ENCODE results near the gene DLG5.

The DLG5 gene

DNA sequence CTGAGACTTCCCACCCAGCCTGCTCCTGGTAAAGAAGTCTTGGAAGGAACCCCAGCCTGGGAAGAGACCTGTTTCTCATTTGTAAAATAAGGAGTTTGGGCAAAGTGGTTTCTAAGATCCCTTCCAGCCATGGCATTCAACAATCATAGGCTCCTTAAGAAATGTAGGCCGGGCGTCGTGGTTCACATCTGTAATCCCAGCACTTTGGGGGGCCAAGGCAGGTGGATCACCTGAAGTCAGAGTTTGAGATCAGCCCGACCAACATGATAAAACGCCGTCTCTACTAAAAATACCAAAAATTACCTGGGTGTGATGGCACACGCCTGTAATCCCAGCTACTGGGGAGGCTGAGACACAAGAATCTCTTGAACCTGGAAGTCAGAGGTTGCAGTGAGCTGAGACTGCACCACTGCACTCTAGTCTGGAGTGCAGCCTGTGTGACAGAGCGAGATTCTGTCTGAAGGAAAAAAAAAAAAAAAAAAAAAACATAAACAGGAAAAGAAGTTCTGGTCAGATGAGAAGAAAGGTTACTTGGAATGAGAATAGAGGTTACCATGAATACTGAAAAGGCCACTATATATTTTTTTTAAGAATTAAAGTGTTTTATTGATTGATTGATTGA lies 15.9 kb downstream of the DLG5 start:
- no peak for DNase-seq (ENCODE audit: low spot score)

DNA sequence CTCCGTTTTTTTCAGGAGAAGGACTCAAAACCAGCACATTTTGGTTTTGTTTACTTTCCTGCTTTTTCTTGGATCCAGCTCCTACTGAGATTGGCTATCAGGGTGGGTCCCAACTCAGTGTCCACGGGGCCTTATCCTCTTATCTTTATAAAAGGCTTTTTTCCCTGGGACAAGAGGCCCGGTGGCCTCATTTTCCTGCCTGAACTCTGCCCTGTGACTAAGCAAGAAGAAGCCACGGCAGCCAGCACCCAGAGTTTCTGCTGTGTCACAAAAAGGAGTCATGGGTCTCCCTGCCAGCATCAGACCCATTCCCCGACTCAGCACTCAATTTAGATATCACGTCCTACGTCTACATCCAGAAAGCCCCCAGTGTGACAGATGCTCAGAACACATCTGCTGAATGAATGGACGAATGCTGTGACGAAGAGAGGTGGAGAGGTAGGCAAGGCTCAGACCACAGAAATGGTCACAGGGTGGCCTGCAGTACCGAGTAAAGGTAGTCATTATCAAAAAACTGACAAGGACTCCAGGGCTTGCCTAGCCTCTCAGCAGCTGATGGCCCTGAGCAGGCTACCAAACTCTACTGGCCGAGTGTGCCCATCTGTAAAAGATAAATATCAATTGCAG lies 16.7 kb downstream of the DLG5 start:
- no peak for DNase-seq (ENCODE audit: low spot score)

DNA sequence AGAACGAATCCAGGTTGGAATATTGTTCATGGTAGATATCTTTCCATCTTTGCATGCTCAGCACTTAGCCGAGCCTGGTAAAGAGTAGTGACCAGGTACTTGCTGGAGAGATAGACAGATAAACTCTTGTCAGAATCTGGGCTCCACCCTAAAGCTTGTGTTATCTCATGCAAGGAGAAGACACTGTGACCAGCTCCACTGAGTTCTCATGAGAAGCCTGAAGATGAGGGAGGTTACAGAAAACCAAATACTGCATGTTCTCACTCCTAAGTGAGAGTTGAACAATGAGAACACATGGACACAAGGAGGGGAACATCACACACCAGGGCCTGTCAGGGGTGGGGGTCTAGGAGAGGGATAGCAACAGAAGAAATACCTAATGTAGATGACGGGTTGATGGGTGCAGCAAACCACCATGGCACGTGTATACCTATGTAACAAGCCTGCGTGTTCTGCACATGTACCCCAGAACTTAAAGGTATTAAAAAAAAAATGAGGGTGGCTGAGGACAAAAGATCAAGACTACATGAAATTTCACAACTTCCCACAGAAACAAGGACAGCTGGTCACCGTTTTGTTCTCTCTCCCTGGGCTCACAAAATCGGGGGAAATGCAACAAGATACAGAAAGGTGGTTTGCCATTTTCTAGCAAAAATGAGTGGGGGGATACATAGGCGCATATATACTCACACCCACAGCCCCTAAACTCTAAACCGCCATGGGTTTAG lies 17.4 kb downstream of the DLG5 start:
- DNase-seq (ENCODE audit: low spot score): no peak

DNA sequence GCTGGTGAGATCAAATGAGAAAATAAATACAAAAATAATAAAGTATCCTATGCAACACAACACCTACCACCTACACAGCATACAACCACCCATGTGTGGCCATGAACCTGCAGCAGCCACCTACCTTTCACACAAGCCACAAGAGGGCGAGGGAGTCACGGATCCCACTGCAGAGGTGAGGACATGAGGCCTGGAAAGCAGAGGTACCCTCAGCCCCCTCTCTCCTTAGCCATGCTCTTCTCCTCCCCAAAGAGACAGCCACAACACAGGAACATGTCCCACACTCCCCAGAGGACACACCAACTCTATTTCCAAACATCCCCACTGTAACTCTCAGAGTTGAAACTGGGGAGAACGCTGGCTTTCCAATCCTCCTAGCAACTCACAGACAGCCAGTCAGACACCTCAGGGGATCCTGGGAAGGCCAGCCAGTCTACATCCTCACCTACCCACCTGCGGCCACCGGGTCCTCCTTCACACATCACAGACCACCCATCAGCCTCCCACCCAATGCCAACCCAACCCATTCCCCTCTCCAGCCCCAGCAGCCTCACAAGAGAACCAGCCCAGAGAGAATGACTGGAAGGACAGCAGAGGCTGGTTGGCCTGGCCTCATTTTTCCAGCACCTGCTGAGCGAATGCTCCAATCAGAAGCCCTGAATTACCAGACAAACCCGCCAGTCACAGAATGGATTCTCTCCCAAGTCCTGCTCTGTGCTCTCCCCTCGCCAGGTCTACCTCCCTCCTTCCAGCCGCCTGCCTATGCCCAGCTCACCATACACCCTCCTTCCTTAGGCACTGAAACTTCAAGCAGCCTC lies 18.4 kb downstream of the DLG5 start:
- DNase-seq (ENCODE audit: low spot score): no peak

DNA sequence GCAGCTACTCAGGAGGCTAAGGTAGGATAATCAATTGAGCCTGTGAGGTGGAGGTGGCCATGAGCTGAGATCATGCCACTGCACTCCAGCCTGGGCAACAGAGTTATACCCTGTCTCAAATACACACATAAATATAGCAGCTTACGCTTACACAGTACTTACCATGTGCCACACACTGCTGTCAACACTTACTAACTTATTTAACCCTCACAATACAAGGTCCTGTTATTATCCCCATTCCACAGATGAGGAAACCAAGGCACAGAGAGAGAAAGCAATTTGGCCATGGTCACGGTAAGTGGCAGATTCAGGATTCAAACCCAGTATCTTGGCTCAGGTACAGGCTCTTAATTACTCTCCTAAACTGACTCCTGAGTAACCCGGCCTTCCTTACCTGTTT lies 19.1 kb downstream of the DLG5 start:
- no peak for DNase-seq (ENCODE audit: low spot score)

DNA sequence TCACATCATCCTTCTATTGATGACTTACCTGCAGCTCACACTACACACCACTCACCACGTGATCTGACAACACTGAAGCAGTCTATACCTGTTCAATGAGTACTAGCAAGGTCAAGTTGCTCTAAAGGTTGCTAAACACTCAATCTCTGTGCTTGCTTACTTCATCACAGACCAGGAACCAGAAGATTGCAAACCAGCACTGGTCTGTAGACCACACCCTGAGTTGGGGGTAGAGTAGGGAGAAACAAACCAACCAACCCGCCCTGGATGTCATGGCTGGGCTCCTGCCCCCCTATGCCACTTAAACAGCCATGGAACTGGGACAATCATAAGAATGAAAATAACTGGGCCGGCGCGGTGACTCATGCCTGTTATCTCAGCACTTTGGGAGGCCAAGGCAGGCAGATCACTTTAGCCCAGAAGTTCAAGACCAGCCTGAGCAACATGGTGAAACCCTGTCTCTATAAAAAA lies 19.6 kb downstream of the DLG5 start:
- DNase-seq (ENCODE audit: low spot score): no peak

DNA sequence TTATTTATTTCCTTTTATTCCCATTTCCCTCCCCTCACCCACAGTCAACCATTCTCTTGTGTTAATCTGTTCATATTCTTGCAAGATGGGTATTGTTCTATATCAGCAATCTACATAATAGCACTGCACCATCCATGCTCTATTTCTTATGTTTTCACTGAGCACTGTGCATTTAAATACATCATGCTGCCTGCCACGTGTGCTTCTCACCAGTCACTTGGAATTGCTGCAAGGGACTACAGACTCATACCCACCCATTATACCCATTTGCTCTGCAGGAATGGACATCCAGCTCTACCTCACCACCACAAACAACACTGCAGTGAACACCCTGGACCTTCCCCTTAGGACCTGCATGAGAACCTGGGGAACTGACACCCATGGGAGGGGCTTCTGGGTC lies 20.8 kb downstream of the DLG5 start:
- DNase-seq (ENCODE audit: low spot score): no peak

DNA sequence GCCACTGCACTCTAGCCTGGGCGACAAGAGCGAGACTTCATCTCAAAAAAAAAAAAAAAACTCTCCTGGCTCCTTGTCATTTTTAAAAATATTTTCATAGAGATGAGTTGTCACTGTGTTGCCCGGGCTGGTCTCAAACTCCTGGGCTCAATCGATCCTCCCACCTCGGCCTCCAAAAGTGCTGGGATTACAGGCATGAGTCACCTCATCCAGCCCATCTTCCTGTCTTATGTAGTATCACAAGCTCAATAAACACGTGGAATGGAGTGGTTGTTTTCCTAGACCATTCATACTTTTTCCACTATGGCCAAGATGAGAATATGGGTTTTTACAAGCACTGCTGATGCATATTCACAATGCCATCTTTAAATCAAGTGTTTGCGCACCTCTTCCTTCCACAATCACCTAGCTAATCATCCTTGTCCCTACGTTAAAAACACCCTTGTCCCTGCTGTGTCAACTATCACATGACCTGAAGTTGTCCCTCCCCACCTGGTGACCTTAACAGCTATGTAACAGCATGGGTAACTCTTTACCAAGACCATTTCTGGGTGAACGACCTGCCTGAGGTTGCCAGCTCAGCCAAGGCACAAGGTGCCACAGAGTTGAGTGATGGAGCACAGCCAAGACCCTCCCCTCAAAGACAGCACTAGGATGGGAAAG lies 21.3 kb downstream of the DLG5 start:
- no peak for DNase-seq (ENCODE audit: low spot score)

DNA sequence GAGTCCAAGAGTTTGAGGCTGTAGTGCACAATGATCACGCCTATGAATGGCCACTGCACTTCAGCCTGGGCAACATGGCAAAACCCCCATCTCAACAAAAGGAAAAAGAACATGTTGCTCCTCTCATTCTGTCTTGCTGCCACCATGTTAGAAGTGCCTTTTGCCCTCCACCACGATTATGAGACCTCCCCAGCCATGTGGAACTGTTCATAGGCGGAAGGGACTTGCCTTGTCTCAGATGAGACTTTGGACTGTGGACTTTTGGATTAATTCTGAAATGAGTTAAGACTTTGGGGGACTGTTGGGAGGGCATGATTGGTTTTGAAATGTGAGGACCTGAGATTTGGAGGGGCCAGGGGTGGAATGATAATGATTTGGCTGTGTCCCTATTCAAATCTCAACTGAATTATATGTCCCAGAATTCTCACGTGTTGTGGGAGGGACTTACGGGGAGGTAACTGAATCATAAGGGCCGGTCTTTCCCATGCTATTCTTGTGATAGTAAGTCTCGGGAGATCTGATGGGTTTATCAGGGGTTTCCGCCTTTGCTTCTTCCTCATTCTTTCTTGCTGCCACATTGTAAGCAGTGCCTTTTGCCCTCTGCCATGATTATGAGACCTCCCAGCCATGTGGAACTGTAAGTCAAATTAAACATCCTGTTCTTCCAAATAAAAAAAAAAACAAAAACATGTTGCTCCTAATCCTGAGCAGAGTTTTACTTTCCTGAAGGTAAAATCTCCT lies 22.3 kb downstream of the DLG5 start:
- DNase-seq (ENCODE audit: low spot score): no peak

DNA sequence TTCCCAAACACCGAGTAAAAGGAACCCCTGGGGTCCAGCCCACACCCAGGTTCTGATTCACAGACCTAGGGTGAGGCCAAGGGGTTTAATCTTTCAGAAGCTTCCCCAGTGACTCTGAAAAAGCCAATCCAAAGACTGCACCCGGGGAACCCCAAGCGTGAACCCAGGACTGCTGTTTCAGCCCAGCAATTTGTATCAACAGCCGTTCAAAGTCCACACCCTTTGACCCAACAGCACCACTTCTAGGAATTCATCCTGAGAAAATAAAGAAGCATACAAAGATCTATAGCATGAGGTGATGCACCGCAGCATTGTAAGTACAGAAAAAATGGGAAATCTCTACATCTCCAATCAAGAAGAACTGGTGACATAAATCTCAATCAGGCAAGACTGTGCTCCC lies 24.4 kb downstream of the DLG5 start:
- no peak for DNase-seq (ENCODE audit: low spot score)

DNA sequence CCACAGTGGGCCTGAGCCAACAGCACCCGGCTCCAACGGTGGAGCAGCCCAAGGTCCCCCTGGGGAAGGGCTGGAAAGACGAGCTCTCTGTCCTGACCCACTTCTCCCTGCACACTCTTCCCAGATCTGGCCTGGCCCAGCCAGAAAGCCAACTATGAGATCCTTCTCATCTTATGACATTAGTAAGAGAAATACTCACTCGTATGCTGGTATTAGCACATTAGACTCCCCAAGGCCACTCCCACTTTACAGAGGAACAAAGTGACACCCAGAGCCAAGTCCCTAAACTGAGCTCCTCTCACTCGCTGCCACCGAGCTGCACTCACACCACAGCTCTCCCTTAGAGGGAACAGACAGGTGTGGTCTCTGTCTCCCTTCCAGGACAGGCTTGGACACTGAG lies 24.8 kb downstream of the DLG5 start:
- DNase-seq (ENCODE audit: low spot score): no peak

DNA sequence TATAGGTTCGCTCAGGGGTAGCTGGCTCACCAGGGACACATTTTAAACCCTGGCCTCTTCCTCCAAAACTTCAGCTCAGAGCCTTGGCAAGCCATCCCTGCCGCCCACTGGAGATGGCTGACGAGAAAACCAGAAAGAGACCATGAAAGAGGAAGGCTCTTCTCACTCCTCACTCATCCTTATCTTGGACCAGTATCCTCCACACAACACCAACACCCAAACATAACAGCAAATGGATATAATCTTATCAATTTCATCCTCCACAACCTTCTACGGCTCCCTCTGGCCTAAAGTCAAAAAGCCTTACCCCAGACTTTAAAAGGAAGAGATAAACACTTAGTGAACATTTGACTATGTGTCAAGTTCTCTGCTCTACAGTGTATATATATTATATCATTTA lies 26.9 kb downstream of the DLG5 start:
- no peak for DNase-seq (ENCODE audit: low spot score)

DNA sequence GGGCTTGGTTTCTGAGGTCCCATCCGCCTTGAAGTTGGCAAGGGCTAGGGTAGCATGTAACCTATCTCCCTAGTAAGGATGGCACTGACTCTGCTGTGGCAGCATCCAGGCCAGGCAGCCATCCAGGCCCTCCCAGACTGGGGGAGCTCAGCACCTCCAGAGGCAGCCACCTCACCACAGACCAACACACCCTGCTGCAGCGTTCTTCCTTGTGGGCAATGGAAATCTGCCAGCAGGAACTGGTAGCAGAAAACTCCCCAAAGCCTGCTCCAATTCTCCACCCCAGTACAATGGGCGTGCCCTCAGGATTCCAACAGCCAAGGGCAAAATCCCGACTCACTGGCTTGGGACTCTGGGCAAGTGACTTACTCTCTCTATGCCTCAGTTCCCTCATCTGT lies 27.5 kb downstream of the DLG5 start:
- no peak for DNase-seq (ENCODE audit: low spot score)

DNA sequence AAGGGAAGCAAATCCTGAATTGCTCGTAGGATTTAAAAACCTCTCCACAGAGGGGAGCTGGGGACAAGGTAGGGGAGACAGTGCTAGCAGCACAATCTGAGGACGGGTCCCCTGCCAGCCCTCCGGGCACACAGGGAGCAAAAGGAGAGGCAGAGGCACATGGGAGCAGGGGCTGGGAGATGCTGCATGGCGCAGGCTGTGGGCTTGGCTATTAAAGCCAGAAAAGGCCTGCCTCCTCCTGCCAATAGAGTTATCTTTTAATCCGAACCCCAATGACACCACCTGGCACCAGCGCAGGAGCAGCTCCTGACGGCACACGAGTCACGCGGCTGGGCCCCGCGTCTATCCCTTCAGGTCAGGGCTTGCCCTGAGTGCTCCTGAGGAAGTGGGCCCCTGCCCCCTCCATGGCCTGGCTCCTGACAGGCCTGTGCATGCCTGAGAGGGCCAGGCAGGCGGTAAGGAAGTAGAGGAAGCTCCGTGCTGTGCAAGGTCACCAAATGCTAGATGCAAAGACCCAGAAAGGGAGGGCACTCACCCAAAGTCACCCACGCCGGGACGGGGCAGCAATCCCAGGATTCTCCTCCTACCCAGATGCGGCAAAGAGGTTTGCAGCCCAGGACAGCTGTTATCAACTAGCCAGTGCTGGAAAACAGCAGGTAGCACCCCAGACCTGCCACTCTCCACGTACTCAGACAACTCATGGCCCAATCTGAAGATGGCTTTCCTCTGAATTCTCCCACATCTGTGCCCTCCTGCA lies 28.1 kb downstream of the DLG5 start:
- no peak for DNase-seq (ENCODE audit: low spot score)

DNA sequence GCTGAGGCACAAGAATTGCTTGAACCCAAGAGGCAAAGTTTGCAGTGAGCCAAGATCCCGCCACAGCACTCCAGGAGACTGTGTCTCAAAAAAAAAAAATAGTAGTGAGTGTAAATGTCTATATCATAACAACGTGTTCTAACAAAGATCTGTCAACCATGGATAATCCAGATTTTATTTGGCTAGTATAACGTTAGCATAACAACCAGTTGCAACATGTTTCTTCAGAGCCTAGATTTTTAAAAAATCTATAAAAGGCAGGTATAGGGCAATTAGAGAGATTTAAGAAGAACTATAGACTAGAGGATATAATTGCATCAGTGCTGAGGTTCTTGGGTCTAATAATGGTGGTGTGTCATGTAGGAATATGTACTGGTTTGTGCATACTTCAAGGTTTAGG lies 30.5 kb downstream of the DLG5 start:
- no peak for DNase-seq (ENCODE audit: low spot score)

DNA sequence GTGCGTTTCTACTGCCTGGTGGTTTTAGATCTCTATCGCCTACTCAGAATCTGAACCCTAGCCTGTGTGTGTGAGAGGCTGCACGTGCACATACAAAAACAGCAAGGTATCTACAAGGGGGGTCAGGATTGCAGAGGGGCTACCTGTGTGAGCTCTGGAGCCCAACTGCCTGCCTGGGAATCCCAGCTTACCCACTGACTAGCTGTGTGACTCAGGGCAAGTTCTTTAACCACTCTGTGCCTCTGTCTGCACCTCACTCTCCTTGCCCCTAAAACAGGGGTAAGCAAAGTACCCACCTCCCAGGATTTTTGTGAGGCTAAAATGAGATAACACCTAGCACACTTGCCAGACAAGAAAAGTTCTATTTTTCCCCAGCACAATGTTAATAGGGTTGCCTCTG lies 32.5 kb downstream of the DLG5 start:
- DNase-seq (ENCODE audit: low spot score): no peak

DNA sequence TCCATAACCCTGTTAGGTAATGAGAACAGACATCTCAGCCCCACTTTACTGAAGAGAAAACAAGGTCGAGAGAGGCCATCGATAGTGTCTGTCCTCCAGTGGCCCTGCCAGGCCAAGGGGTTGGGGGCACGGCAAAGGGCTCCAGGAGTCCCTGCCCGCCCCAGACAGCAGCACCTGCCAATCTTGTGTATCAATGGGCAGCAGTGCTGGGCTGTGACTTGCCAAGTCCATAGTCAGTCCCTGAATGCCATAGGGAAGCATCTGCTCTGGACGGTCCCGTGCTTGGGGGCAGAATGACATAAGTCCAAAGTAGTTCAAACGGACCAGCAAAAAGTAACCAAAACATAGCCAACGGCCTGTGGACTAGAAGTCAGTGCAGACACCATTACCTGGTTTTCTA lies 33.2 kb downstream of the DLG5 start:
- DNase-seq (ENCODE audit: low spot score): no peak

DNA sequence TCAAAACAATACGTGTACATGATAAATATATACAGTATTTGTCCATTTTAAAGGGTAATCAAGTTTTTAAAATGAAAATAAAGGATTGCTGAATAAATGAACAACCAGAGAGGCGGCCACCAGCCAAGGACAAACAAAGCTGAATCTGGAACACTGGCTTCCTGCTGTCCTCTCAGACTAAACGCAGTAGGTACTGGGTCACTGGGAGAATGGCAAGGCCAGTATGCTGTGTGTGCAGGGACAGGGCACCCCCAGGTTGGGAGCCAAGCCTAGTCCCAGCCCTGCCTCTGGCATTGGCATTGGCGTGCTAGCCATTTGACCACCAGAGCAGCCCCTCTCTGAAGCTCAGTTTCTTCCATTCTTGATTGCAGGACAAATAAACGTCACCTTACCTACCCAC lies 33.8 kb downstream of the DLG5 start:
- no peak for DNase-seq (ENCODE audit: low spot score)

DNA sequence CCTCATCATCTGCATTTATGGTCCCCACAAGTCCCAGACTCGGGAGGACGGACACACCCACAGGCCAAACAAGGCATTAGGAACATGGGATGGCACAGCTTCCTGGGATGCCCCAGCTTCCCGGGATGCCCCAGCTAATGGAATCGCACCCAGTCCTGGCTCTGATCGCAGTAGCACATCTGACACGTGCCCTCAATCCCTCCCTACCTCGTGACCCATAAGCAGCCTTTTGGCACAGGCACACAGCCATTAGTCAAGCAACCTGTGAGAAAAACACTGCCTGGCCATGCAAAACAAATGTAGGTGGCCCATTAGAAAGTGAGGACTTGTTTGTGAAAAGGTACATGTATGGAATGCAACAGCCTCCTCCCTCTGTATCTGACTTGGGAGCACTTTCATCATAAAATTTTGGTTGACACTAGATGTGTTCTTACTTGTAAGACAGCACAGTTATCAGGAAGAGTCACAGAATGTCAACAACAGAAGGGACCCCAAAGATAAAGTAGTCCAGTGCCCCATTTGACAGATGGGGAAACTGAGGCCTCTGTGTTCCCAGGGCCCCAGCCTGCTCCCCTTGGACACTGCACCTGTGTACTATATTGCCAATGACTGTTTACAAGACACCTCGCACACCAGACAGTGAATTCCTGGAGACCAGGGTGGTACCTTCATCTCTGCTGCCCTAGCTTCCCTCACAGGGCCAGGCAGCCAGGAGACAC lies 34.4 kb downstream of the DLG5 start:
- DNase-seq (ENCODE audit: low spot score): no peak

DNA sequence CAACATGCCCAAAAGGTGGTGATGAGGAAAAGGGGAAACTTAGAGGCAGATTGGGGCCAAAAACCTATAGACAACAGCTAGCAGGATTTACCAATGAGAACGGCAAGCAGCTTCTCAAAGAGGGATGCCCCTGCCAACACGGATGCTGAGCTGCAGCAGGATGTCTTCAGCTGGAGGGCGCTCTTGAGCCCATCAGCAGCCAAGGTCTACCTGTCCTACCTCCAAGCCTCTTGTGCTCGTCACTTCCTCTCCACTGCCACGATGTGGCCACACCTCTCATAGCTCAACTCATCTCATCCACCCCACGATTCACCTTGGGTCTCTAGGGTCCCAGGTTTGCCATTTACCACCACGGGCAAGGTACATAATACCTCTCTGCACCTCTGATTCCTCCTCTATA lies 36.5 kb downstream of the DLG5 start:
- DNase-seq (ENCODE audit: low spot score): no peak
